ENCODE data around the gene PHKB. TPM values are rescaled to one million over a fixed set of nuclear protein-coding genes. Genes with fewer than 3 reads are reported as not detected.

Gene PHKB
- total RNA-seq, 4 donors from 2014 or later, result 62.0 to 164 (median 111) TPM

DNA sequence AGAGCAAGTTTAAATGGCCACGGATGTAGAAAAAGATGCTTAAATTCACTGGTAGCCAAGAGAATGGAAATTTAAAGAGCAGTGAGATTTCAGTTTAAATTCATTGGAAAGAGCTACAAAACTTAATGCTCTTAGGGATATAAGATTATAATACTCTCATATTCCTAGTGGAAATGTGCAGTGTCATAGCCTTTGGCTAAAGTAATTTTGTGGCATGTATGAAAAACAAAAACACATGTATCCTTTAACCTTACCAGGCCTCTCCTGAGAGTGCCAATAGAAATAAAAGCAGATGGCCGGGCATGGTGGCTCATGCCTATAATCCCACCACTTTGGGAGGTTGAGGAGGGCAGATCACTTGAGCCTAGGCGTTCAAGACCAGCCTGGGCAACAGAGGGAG is 289.2 kb downstream of the PHKB start:
- TF ChIP-seq, protein P1, sequence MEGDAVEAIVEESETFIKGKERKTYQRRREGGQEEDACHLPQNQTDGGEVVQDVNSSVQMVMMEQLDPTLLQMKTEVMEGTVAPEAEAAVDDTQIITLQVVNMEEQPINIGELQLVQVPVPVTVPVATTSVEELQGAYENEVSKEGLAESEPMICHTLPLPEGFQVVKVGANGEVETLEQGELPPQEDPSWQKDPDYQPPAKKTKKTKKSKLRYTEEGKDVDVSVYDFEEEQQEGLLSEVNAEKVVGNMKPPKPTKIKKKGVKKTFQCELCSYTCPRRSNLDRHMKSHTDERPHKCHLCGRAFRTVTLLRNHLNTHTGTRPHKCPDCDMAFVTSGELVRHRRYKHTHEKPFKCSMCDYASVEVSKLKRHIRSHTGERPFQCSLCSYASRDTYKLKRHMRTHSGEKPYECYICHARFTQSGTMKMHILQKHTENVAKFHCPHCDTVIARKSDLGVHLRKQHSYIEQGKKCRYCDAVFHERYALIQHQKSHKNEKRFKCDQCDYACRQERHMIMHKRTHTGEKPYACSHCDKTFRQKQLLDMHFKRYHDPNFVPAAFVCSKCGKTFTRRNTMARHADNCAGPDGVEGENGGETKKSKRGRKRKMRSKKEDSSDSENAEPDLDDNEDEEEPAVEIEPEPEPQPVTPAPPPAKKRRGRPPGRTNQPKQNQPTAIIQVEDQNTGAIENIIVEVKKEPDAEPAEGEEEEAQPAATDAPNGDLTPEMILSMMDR (IDR thresholded peaks at IDR 0.05), result no peak
- no peak for TF ChIP-seq POLR2A (IDR thresholded peaks at IDR 0.05)
- H3K9me3 ChIP-seq, result no peaks in the 10 kb centered on the region
- H3K4me3 ChIP-seq, result no peak overlapping the region
- intact Hi-C loops (cut with DNase I; ENCODE audit: low total_unique reads), result no loop called here
- no peaks in the 10 kb centered on the region for H3K27me3 ChIP-seq
- DNase-seq, result no peak
- H3K27ac ChIP-seq, result no peak overlapping the region
- H3K36me3 ChIP-seq, result no peaks in the 10 kb centered on the region
- no peaks in the 10 kb centered on the region for H3K4me1 ChIP-seq

Small RNAs within 50 kb of the gene (small RNA-seq; reads per million reads assigned to genes)
- not detected for gene RNA5SP425

Other genes with a start within 250 kb of the PHKB start
- gene ITFG1, start 268 bp upstream of the PHKB start, total RNA-seq, result 10 to 100 TPM; 47.5 to 97.5 (median 67.2) TPM

Measured in uterus (tissue), 4 donors.